ENCODE data around the gene OR51B4. TPM values are rescaled to one million over a fixed set of nuclear protein-coding genes. Genes with fewer than 3 reads are reported as not detected.

Gene OR51B4
- total and polyA plus RNA-seq, 2 experiments from 2014 or later, result not detected

DNA sequence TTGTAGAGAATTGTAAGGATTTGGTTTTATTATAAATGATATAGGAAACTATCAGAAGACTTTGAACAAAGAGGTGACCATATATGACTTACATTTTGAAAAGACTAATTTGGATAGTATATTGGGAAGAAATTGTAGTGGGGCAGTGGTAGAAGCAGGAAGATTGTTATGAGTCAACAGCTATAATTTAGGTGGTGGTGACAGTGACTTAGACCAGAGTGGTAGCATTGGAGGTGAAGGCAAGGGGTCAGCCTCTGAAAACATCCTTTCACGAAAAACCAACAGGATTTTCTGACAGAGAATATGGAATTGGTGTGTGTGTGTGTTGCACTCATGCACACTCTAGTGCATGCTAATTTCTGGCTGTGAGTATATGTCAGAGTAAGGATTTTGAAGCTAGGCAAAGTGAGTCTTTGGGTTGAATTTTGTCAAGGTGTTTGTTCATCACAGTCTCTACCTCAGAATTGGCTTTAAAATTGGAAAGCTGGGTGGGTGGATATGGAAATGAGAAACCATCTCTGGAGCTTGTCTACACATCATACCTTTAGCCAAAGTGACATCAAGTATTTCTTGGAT is 23.9 kb downstream of the OR51B4 start:
- H2AFZ ChIP-seq, result no peak overlapping the region
- no peaks in the 10 kb centered on the region for H3K9me2 ChIP-seq (ENCODE audit: insufficient read depth)
- peaks cover 14% of the 10 kb centered on the region; the same call in 1 of the 2 replicates for H3F3A ChIP-seq (ENCODE audit: insufficient read depth)
- no peaks in the 10 kb centered on the region for H3K27me3 ChIP-seq (replicated peaks; ENCODE audit: insufficient read depth)
- in situ Hi-C loops (cut with MboI), result no loop called here
- WGBS, 2 experiments (ENCODE audit: low coverage in 1 of 2, low lambda C conversion rate in 2 of 2, missing lambda C conversion rate in 2 of 2), result 50 to 58% methylated on average over 1 of the region's 1 CpG
- H3K79me2 ChIP-seq (ENCODE audit: insufficient read depth), result no peaks in the 10 kb centered on the region
- no peaks in the 10 kb centered on the region for H4K20me1 ChIP-seq (ENCODE audit: insufficient read depth)
- H3K36me3 ChIP-seq (ENCODE audit: low read depth), result no peaks in the 10 kb centered on the region
- H3K27ac ChIP-seq, result no peak overlapping the region
- no peak overlapping the region for H3K4me3 ChIP-seq
- TF ChIP-seq EZH2phosphoT487 (IDR thresholded peaks at IDR 0.05; ENCODE audit: insufficient read depth, low read depth) (no peak), EZH2 (IDR thresholded peaks at IDR 0.05; ENCODE audit: insufficient read depth, poor library complexity, severe bottlenecking) (no peak)
- no peaks in the 10 kb centered on the region for H3K9me3 ChIP-seq (ENCODE audit: low read depth)
- peaks cover 15% of the 10 kb centered on the region for H3K4me1 ChIP-seq (ENCODE audit: insufficient read depth)
- DNase-seq, result no peak
- H3K9ac ChIP-seq, result no peak overlapping the region
- H3K4me2 ChIP-seq (ENCODE audit: unreplicated experiment), result no peak overlapping the region

DNA sequence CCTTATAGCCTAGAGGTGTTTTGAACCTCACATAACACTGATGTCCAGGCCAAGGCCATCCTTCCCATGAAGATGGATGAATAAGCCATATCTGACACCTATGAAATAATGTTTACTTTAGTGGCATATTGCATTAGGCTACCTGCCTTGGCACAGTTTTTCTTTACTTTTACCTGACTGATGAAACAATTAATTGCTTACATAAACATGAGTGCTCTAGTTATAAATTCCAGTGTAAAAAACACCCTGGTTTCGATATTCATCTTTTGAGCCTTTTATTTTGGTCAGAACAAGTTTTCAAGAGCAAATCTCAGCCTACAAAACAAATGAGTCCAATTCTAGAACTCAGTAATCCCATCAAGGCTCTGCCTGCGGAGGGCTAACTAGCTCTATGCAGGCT is 25.0 kb downstream of the OR51B4 start:
- TF ChIP-seq EZH2 (IDR thresholded peaks at IDR 0.05; ENCODE audit: insufficient read depth, poor library complexity, severe bottlenecking), result no peak
- TF ChIP-seq EZH2phosphoT487 (IDR thresholded peaks at IDR 0.05; ENCODE audit: insufficient read depth, low read depth), result no peak
- in situ Hi-C loops (cut with MboI), result no loop called here
- 85 to 100% methylated on average over 2 of the region's 2 CpGs for WGBS, 2 experiments (ENCODE audit: low coverage in 1 of 2, low lambda C conversion rate in 2 of 2, missing lambda C conversion rate in 2 of 2)

DNA sequence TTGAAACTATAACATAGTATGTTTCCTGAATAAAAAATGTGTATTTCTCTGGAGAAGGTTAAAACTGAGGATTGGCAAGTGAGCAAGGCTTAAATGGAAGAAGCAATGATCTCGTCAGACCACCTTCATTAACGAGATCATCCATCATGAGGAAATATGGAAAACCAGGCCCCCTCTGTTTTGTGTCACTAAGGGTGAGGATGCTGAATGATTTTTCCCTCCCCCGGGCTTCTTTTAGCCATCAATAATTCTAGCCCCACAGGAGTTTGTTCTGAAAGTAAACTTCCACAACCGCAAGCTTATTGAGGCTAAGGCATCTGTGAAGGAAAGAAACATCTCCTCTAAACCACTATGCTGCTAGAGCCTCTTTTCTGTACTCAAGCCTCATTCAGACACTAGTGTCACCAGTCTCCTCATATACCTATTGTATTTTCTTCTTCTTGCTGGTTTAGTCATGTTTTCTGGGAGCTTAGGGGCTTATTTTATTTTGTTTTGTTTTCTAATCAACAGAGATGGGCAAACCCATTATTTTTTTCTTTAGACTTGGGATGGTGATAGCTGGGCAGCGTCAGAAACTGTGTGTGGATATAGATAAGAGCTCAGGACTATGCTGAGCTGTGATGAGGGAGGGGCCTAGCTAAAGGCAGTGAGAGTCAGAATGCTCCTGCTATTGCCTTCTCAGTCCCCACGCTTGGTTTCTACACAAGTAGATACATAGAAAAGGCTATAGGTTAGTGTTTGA is 26.2 kb downstream of the OR51B4 start:
- Histone ChIP-seq H2AFZ (no peak overlapping the region), H4K20me1 (ENCODE audit: insufficient read depth) (no peaks in the 10 kb centered on the region), H3K9me3 (ENCODE audit: low read depth) (no peaks in the 10 kb centered on the region), H3F3A (ENCODE audit: insufficient read depth) (no peaks in the 10 kb centered on the region), H3K36me3 (ENCODE audit: low read depth) (no peaks in the 10 kb centered on the region), H3K4me3 (no peak overlapping the region), H3K9ac (no peak overlapping the region), H3K4me2 (ENCODE audit: unreplicated experiment) (no peak overlapping the region), H3K27me3 (replicated peaks; ENCODE audit: insufficient read depth) (no peaks in the 10 kb centered on the region), H3K9me2 (ENCODE audit: insufficient read depth) (no peaks in the 10 kb centered on the region), H3K27ac (no peak overlapping the region), H3K4me1 (ENCODE audit: insufficient read depth) (peaks cover 9% of the 10 kb centered on the region; the same call in 1 of the 2 replicates), H3K79me2 (ENCODE audit: insufficient read depth) (no peaks in the 10 kb centered on the region)
- WGBS, 2 experiments (ENCODE audit: low coverage in 1 of 2, low lambda C conversion rate in 2 of 2, missing lambda C conversion rate in 2 of 2), result 83 to 84% methylated on average over 6 of the region's 6 CpGs
- in situ Hi-C loops (cut with MboI), result no loop called here
- no peak for TF ChIP-seq EZH2phosphoT487 (IDR thresholded peaks at IDR 0.05; ENCODE audit: insufficient read depth, low read depth)
- TF ChIP-seq EZH2 (IDR thresholded peaks at IDR 0.05; ENCODE audit: insufficient read depth, poor library complexity, severe bottlenecking), result no peak
- no peak for DNase-seq

More for the DNA sequence above, 25.0 kb downstream of the OR51B4 start:
- Histone ChIP-seq H3K4me1 (ENCODE audit: insufficient read depth) (peaks cover 15% of the 10 kb centered on the region), H3K9me2 (ENCODE audit: insufficient read depth) (no peaks in the 10 kb centered on the region), H3K4me2 (ENCODE audit: unreplicated experiment) (no peak overlapping the region), H2AFZ (no peak overlapping the region), H3K27me3 (replicated peaks; ENCODE audit: insufficient read depth) (no peaks in the 10 kb centered on the region), H3K79me2 (ENCODE audit: insufficient read depth) (no peaks in the 10 kb centered on the region), H3K36me3 (ENCODE audit: low read depth) (no peaks in the 10 kb centered on the region), H3K27ac (no peak overlapping the region), H3K9me3 (ENCODE audit: low read depth) (no peaks in the 10 kb centered on the region), H3F3A (ENCODE audit: insufficient read depth) (peaks cover 10% of the 10 kb centered on the region; the same call in 1 of the 2 replicates), H3K4me3 (no peak overlapping the region), H3K9ac (no peak overlapping the region), H4K20me1 (ENCODE audit: insufficient read depth) (no peaks in the 10 kb centered on the region)
- DNase-seq, result no peak

DNA sequence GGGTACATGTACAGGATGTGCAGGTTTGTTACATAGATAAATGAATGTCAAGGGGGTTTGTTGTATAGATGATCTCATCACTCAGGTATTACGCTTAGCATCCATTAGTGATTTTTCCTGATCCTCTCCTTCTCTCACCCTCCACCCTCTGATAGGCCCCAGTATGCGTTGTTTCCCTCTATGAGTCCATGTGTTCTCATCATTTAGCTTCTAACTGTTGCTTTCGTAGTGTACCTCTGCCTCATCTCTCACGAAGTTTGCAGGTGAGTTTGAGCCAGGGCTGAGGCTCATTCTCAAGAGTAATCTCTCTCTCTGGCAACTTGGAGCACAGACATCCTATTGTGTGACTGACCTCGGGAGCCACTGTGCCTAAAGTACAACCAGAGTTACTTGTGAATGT is 27.4 kb downstream of the OR51B4 start:
- in situ Hi-C loops (cut with MboI), result no loop called here
- no peak for DNase-seq
- Histone ChIP-seq H3K4me3 (no peak overlapping the region), H3K27me3 (replicated peaks; ENCODE audit: insufficient read depth) (no peaks in the 10 kb centered on the region), H3K4me1 (ENCODE audit: insufficient read depth) (0 out of 2 replicates have a peak, but pooled peaks cover 3% of the 10 kb centered on the region), H3K9me3 (ENCODE audit: low read depth) (no peaks in the 10 kb centered on the region), H3F3A (ENCODE audit: insufficient read depth) (no peaks in the 10 kb centered on the region), H3K9ac (no peak overlapping the region), H3K27ac (no peak overlapping the region), H2AFZ (no peak overlapping the region), H3K9me2 (ENCODE audit: insufficient read depth) (no peaks in the 10 kb centered on the region), H4K20me1 (ENCODE audit: insufficient read depth) (no peaks in the 10 kb centered on the region), H3K79me2 (ENCODE audit: insufficient read depth) (no peaks in the 10 kb centered on the region), H3K4me2 (ENCODE audit: unreplicated experiment) (no peak overlapping the region), H3K36me3 (ENCODE audit: low read depth) (no peaks in the 10 kb centered on the region)
- 83% methylated on average over 5 of the region's 5 CpGs for WGBS, 2 experiments (ENCODE audit: low coverage in 1 of 2, low lambda C conversion rate in 2 of 2, missing lambda C conversion rate in 2 of 2)
- no peak for TF ChIP-seq EZH2 (IDR thresholded peaks at IDR 0.05; ENCODE audit: insufficient read depth, poor library complexity, severe bottlenecking)
- TF ChIP-seq EZH2phosphoT487 (IDR thresholded peaks at IDR 0.05; ENCODE audit: insufficient read depth, low read depth), result no peak

Measured in GM23248 (cell line).